Lower leg skin (tissue), 3 donors: ENCODE measurements around the gene HAUS3.

Experiments used
- CTCF ChIP-seq, 3 donors: fragments of 450-650 bp; IDR thresholded peaks; one replicate each; pipeline ENCODE4 v1.5.1; 2016; ENCODE audit warnings: antibody characterized with exemption in 3 of 3, mild to moderate bottlenecking in 3 of 3, moderate library complexity in 2 of 3
- POLR2A ChIP-seq, 2 donors: fragments of 450-650 bp; IDR thresholded peaks; one replicate each; pipeline ENCODE4 v1.6.1; 2016 to 2017; ENCODE audit warnings: antibody characterized with exemption in 2 of 2, mild to moderate bottlenecking in 1 of 2, moderate library complexity in 1 of 2

- TF ChIP-seq CTCF (IDR thresholded peaks at IDR 0.05) (no peak), POLR2A (IDR thresholded peaks at IDR 0.05) (no peak)
These were observed 34.8 kb upstream of the HAUS3 start for GRCh38 chr4:2276581-2277325.
